GM18499 (cell line): ENCODE data around the gene SOS2.

Experiments used
- ATAC-seq: cut with Tn5 transposase; IDR thresholded peaks from one replicate; pipeline ENCODE4 v1.9.1; 2021; ENCODE audit warnings: moderate number of reproducible peaks; ENCODE audit not compliant: insufficient read depth, unreplicated experiment

The SOS2 gene

DNA sequence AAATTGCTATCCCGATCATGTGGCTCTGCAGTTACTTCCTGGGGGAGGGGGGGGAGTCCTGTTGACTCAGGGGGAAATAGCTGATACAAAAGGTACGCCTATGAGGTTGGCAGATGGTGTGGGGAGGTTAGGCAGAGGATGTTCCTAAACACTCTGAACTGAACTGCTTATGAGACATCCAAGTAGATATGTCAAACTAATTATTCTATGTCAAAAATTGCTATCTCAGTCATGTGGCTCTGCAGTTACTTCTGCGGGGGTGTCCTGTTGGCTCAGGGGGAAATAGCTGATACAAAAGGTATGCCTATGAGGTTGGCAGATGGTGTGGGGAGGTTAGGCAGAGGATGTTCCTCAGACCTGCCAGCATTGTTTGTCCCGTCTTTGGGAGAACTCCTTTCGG lies 109.9 kb downstream of the SOS2 start:
- ATAC-seq: no peak

DNA sequence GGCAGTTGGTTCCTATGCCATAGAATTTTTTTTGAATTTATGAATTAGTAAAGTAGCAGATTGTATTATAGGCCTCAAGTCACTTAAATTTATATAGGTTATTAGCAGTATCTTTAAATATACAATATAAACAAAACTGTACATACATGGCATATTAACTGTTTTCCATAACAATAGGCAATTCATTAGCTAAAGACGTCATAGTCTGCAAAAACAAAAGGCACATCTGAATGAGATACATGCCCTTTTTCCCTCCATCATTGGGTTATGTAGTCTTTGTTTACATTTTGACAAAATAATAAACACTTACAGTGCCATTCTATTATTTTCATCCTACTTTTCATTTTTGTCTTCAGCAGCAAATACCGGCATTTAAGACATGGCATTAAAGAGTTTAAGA lies 113.9 kb downstream of the SOS2 start:
- no peak for ATAC-seq

- no peak for ATAC-seq
Observed at GRCh38 chr14:50116966-50117365, 114.4 kb downstream of the SOS2 start.

DNA sequence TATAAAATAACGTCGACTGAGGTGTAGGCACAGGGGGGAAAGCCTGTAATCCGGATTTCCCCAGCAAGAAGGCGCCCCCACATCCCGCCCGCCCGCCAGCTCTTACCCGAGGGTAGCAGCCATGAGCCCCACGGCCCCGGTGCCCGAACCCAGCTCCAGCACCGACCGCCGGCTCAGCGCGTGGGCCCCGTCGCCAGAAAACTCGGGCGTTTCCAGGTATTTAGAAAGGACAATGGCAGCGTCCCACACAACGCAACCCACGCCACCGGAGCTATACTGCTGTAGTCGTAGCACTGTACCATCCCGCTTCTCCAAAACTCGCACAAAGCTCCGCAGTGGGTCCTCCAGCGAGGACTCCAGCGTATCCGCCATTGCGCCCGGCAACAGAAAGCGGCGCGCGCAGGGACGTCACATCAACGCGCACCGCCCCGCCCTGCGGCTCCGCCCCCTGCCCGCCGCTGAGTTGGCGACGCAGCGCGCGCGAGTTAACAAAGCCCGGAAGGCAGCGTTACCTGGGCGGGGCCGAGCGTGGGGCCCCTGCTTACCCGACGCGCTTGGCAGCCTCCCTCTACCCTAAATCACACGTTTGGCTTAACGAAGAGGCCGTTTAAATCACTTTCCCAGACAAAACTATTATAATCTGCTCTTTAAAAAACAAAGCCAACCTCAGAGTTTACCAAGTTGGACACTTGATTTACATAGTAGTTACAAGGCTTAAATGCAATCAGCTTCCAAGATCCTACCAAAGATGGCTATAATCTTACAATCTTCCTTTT lies 115.0 kb downstream of the SOS2 start, which contains the start of gene VCPKMT:
TSS of gene VCPKMT (minus strand) at position 392 of the 776 bp plus-strand sequence. CDS start at position 372, 20 bp downstream.
- ATAC-seq: peak; percentile 74

DNA sequence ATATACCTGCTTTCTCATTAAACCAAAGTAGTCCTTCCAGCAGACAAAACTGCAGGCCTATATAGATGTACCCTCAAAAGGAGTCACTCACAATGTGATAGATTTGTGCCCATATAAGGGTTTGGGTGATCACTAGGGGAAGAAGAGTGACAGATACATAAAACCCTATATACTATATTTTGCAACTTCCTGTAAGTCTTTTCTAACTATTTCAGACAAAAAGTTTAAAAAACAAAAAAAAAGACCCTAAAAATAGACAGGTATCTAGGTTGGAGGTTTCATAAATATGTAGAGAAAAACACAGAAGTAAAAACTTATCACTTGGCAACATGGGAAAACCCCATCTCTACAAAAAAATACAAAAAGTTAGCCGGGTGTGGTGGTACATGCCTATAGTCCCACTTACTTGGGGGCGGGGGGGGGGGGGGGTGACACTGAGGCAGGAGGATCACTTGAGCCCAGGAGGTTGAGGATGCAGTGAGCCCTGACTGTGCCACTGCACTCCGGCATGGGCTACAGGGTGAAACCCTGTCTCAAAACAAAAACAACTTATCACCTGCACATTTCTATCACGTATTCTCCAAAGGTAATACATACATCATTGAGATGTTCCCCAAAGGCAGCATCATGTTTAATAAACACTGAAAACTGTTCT lies 117.9 kb downstream of the SOS2 start:
- peak; percentile 37 for ATAC-seq

DNA sequence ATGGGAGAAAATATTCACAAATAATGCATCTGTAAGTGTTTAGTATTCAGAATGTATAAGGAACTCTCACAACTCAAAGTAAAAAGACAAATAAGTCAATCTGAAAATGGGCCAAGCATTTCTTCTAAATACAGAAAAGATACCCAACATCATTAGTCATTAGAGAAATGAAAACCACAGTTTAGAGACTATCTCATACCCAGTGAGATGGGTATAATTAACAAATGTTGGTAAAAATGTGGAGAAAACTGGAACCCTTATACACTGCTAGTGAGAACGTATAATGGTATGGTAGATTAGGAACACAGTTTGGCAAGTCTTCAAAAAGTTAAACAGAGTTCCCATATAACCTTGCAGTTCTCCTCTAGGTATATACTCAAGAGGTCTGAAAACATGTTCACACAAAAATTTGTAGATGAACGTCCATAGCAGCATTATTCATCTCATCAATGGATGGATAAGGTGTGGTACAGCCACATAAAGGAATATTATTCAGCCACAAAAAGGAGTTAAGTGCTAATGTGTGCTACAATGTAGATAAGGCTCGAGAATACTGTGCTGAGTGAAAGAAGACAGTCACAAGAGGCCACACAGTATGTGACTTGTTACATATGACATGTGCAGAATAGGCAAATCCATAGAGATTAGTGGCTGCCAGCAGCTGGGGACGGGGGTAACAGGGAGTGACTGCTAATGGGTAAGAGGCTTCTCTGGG lies 120.9 kb downstream of the SOS2 start:
- no peak for ATAC-seq

DNA sequence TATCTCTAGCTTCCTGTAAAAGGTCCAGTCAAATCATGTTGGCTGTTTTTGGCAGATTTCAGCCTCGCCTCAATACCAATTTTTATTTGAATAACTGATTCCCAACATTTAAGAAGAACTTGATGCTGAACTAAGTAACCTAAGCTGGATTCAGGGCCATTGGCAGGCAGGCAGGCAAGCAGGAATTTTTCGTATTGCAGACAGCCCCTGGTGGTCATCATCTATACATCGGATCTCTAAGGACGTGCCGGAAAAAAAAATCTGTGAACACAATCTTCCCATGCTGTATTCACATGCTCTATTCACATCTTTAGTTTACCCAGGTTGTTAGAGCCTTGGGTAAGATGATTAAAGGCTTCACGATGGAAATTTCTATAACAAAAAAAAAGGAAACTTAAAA lies 122.0 kb downstream of the SOS2 start:
- ATAC-seq: no peak

DNA sequence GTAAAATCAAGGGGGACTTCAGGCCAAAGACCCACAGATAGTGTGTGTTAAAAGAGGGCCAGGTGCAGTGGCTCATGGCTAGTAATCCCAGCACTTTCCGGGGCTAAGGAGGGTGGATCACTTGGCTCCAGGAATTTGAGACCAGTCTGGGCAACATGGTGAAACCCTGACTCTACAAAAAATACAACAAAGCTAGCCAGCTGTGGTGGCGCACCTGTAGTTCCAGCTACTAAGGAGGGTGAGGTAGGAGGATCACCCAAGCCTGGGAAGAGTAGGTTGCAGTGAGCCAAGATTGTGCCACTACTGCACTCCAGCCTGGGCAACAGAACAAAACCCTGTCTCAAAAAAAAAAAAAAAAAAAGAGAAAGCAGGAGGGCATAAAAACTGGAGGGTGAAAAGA lies 123.5 kb downstream of the SOS2 start:
- ATAC-seq: no peak

DNA sequence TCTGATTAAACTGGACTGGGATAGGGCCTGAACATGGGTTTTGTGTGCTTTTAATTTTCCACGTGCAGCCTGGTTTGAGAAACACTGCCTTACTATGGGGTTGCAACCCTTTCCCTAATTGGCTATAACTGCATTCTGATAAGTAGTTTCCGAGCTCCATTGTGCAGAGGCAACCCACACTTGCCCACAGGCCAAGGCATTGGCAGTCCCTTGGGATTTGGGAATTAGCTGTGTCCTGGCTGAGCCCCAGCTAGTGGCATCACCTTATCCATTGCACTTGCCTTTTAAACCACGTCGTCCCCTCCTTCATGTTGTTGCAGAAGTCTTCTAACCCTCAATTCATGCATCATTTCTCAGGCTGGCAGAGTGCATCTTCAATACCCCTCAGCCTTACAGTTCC lies 125.2 kb downstream of the SOS2 start:
- no peak for ATAC-seq

DNA sequence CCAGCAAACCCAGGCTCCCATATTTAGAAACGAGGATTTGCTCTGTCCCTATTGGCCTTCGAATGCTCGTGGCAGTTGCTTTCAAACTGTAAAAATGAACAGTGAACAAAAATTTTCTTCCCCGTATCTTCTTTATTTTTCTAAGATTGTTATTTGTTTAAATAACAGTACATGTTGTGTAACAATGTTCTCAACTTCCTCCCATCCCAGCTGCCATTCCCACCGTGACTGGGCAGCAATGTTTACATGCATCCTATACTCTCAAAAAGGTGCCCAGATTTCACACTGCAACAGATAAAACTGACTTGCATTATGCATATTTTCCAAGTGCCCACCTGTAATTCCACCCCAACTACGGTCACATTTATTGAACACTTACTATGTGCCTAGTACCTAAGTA lies 127.8 kb downstream of the SOS2 start:
- ATAC-seq: no peak

DNA sequence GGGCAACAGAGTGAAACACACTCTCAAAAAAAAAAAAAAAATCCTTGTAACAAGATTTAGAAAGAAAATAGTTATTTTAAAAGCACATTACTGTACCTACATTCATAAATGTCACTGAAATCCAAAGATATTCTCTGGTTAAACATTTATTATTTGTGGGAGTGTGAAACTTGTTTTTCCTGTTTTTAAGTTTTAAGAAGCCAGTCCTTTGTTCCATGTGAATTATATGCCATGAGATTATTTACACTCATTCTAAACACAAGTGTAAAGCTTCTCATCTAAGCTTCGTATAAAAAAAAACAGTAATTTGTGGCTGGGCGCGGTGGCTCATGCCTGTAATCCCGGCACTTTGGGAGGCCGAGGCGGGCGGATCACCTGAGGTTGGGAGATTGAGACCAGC lies 130.0 kb downstream of the SOS2 start:
- ATAC-seq: no peak

GRCh38 chr14:50100805-50101204 lies 130.6 kb downstream of the SOS2 start:
- no peak for ATAC-seq

DNA sequence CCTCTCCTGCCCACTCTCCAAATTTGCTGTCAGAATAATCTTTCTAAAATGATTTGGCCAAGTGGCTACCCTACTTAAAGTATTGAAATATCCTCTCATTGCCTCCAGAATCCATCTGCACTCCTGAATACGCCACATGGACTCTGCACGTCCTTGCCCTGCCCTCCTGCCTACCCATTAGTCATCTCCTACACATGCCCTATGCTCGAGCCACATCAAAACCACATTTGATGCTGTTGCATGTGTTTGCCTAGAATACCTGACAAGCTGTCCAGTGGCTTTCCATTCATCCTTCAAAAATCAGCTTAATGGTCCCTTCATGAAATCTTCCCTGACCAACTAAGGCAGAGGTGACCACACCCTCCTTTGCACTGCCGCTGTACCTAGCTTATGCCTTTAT lies 132.0 kb downstream of the SOS2 start:
- ATAC-seq: no peak

- ATAC-seq: no peak
Observed at GRCh38 chr14:50095895-50096294, 135.5 kb downstream of the SOS2 start.

GRCh38 chr14:50094056-50094755 lies 137.2 kb downstream of the SOS2 start:
- ATAC-seq: no peak

- ATAC-seq: no peak
Observed at GRCh38 chr14:50093496-50093895, 137.9 kb downstream of the SOS2 start.

- ATAC-seq: no peak
Observed at GRCh38 chr14:50092006-50092555, 139.3 kb downstream of the SOS2 start.

DNA sequence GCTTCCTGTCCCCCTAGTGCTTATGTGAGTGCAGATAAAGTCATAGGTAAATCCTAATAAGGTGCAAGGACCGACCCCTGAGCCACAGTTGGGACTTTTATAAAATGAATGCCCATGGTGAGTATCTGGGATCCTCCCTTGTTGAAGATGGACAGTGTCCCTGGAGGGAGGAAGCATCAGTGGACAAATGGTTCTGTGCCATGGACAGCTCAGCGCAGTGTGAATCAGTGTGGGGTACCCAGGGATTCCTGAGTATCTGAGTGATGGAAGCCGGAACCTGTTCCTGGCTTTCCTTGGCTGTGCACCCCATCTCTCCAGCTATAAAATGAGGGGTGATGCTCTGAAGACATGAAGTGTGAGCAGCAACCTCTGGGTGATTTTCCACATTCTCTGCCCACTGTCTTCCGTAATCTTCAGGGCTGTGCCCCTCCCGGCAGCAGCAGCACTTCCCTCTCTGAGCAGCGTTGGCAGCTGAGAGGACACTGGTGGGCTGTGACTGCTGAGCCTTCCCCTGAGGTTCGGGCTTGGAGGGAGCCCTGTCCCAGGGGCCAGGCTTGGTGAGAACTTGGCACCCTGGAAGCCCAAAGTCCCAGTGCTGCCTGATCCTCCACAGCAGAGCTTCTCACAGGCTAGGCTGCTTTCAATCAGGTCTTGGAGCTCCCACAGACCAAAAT lies 140.0 kb downstream of the SOS2 start:
- ATAC-seq: no peak

DNA sequence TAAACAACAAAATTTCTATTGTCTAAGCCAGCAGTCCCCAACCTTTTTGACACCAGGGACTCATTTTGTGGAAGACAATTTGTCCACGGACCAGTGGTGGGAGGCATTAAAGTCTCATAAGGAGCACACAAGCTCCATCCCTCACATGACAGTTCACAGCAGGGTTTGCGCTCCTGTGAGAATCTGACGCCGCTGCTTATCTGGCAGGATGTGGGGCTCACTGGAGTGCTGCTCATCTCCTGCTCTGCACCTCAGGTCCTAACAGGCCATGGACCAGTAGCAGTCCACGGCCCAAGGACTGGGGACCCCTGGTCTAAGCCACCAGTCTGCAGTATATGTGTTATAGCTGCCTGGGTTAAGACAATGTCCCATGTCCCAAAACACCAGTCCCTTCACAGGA lies 142.2 kb downstream of the SOS2 start:
- no peak for ATAC-seq

DNA sequence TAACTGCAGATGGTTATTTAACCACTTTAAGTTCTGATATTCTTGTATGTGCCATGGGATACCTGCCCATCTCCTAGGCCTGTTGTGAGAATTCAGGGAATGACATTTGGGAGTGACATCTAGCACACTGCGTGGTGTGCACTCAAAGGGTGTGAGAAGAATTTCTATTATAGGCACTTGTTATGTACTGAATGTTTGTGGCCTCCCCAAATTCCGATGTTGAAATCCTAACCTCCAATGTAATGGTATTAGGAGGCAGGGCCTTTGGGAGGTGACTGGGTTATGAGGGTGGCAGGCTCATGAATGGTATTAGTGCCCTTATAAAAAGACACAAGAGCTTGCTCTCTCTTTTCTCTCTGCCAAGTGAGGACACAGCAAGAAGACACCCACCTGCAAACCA lies 142.6 kb downstream of the SOS2 start:
- no peak for ATAC-seq
